Measurements from ENCODE around the gene NUPR1.

DNA sequence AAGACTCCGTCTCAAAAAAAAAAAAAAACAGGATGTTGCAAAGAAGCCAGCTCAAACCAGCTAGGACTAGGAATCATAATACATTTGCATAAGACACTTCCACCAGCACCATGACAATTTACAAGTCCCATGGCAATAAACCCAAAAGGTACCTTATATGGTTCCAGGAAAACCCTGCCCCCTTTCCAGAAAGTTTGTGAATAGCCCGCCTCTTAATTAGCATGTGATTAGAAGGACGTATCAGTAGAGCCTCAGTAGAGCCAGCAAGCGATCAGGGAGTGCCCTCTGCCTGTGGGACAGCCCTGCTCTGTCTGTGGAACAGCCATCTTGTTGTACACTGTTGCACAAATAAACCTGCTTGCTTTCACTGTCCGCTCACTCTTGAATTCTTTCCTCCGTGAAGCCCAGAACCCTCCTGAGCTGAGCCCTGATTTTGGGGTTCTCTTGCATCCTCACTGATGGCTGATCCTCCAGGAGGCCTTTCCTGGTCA lies 14.0 kb downstream of the NUPR1 start:
- TF ChIP-seq, protein P1, sequence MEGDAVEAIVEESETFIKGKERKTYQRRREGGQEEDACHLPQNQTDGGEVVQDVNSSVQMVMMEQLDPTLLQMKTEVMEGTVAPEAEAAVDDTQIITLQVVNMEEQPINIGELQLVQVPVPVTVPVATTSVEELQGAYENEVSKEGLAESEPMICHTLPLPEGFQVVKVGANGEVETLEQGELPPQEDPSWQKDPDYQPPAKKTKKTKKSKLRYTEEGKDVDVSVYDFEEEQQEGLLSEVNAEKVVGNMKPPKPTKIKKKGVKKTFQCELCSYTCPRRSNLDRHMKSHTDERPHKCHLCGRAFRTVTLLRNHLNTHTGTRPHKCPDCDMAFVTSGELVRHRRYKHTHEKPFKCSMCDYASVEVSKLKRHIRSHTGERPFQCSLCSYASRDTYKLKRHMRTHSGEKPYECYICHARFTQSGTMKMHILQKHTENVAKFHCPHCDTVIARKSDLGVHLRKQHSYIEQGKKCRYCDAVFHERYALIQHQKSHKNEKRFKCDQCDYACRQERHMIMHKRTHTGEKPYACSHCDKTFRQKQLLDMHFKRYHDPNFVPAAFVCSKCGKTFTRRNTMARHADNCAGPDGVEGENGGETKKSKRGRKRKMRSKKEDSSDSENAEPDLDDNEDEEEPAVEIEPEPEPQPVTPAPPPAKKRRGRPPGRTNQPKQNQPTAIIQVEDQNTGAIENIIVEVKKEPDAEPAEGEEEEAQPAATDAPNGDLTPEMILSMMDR (IDR thresholded peaks at IDR 0.05; ENCODE audit: low read length) = 0 out of 2 replicates have a peak, but pooled peaks have one; percentile 3
- no peak for TF ChIP-seq EZH2 (optimal IDR thresholded peaks at IDR 0.05; ENCODE audit: low read depth, low read length)
- no peak for TF ChIP-seq EZH2phosphoT487 (IDR thresholded peaks at IDR 0.05; ENCODE audit: low read length)

Measured in MM.1S (cell line).